ENCODE results near the gene EGLN3. TPM values are rescaled to one million over a fixed set of nuclear protein-coding genes. Genes with fewer than 3 reads are reported as not detected.
"Not testable (repeated sequence)": the region's sequence is repeated elsewhere in the genome, so short reads cannot be mapped to it uniquely, and the experiment has no call there.

The EGLN3 gene
- total and polyA plus RNA-seq, 3 donors from 2014 or later = 2.9 to 3.4 (median 3.0) TPM

DNA sequence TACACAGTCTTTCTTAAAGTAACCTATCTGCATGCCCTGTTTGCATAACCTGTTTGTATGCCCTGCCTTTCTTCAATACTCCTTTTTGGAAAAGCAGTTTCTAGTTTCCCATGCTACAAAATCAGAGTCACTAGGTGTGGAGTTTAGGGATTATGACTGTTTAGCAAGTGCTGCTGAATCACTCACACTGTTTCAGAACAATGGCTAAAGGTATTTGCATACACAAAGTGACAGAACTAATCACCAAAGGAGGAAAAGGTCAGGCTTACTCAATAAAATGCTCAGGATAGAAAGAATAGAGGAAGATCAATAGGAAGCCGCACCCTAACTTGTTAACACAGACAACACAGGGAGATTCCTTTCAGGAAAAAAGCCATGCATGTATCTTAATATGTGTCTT lies 19.4 kb downstream of the EGLN3 start:
- no peak overlapping the region for H3K27ac ChIP-seq
- no peaks in the 10 kb centered on the region for H3K9me3 ChIP-seq
- H3K4me1 ChIP-seq = no peaks in the 10 kb centered on the region
- 94 to 95% methylated on average over 1 of the region's 1 CpG for WGBS, 2 donors
- no peak overlapping the region for H3K4me3 ChIP-seq
- no peaks in the 10 kb centered on the region for H3K27me3 ChIP-seq
- intact Hi-C loops (cut with DNase I; ENCODE audit: low total_unique reads) = no loop called here
- no peaks in the 10 kb centered on the region for H3K36me3 ChIP-seq (ENCODE audit: low read depth, missing control alignments)
- no peak for DNase-seq
- no peak for TF ChIP-seq POLR2A (IDR thresholded peaks at IDR 0.05)
- TF ChIP-seq, protein P1, sequence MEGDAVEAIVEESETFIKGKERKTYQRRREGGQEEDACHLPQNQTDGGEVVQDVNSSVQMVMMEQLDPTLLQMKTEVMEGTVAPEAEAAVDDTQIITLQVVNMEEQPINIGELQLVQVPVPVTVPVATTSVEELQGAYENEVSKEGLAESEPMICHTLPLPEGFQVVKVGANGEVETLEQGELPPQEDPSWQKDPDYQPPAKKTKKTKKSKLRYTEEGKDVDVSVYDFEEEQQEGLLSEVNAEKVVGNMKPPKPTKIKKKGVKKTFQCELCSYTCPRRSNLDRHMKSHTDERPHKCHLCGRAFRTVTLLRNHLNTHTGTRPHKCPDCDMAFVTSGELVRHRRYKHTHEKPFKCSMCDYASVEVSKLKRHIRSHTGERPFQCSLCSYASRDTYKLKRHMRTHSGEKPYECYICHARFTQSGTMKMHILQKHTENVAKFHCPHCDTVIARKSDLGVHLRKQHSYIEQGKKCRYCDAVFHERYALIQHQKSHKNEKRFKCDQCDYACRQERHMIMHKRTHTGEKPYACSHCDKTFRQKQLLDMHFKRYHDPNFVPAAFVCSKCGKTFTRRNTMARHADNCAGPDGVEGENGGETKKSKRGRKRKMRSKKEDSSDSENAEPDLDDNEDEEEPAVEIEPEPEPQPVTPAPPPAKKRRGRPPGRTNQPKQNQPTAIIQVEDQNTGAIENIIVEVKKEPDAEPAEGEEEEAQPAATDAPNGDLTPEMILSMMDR (IDR thresholded peaks at IDR 0.05) = no peak

DNA sequence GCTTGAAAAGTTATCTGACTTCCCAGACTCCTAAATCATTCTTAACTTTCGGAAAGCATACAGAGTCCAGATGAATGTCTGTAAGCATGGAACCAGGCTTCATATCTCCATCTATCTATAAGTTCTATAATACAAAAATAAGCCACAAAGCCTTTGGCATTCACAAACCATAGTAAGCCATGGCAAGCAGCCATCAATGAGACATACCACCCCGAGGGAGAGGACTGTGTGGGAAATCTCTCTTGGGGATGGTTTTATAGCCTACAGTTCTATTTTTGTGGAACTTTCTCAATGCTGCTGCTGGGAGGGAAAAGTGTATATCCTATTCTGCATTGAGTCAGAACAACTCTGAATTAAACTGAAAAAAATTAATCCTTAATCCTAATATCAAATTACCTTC lies 20.4 kb downstream of the EGLN3 start:
- no peak for DNase-seq
- Histone ChIP-seq H3K4me1 (no peaks in the 10 kb centered on the region), H3K4me3 (no peak overlapping the region), H3K27ac (no peak overlapping the region), H3K9me3 (no peaks in the 10 kb centered on the region), H3K27me3 (no peaks in the 10 kb centered on the region), H3K36me3 (ENCODE audit: low read depth, missing control alignments) (no peaks in the 10 kb centered on the region)
- TF ChIP-seq, protein P1 (IDR thresholded peaks at IDR 0.05) = no peak
- TF ChIP-seq POLR2A (IDR thresholded peaks at IDR 0.05) = no peak
- intact Hi-C loops (cut with DNase I; ENCODE audit: low total_unique reads) = no loop called here
- WGBS, 2 donors = 78 to 79% methylated on average over 2 of the region's 2 CpGs

DNA sequence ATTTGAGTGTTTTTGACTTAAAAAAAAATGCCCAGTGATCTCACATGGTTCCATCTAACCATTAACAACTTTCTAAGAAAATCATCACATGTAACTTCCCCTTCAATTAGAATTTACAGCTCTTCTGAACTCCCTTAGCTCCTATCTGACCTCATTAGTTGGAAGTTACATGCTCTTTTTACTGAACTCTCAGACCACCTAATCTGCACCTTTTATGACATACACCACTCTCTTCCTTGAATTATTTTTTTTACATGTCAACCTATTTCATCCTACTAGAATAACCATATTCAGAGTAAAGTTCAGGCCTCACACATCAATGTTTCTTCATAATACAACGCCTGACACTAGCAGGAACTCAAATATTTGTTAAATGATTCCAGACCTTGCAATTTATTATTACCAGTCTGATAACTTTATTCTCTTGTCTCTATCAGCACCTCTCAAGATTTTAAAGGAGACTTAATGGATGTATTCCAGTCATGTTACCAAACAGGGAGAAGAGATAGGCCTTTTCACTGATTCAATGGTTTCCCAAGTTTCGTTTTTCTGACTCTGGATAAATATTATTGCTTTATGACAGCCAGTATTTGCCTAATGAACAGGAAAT lies 21.0 kb downstream of the EGLN3 start:
- Histone ChIP-seq H3K27me3 (no peaks in the 10 kb centered on the region), H3K4me1 (no peaks in the 10 kb centered on the region), H3K9me3 (no peaks in the 10 kb centered on the region), H3K4me3 (no peak overlapping the region), H3K27ac (no peak overlapping the region), H3K36me3 (ENCODE audit: low read depth, missing control alignments) (no peaks in the 10 kb centered on the region)
- no peak for DNase-seq
- WGBS, 2 donors = 69 to 75% methylated on average over 2 of the region's 2 CpGs
- TF ChIP-seq, protein P1 (IDR thresholded peaks at IDR 0.05) = no peak
- TF ChIP-seq POLR2A (IDR thresholded peaks at IDR 0.05) = no peak
- intact Hi-C loops (cut with DNase I; ENCODE audit: low total_unique reads) = no loop called here

DNA sequence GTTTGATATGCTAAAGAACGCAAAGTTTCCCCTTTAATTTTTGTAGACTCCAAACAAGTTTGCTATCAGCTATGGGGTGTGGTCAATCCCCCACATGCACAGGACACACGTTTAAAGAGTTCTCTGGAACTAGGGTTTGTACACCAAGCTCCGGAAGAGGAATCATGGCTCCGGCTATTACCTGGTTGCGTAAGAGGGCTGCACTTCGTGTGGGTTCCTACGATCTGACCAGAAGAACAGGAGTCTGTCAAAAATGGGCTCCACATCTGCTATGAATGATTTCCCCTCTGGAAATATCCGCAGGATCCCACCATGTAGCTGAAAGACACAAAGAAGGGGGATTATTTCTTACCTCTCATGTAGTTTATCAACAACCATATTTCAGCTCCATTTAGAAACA lies 22.0 kb downstream of the EGLN3 start:
- Histone ChIP-seq H3K4me1 (no peaks in the 10 kb centered on the region), H3K36me3 (ENCODE audit: low read depth, missing control alignments) (no peaks in the 10 kb centered on the region), H3K27ac (no peak overlapping the region), H3K4me3 (no peak overlapping the region), H3K27me3 (no peaks in the 10 kb centered on the region), H3K9me3 (no peaks in the 10 kb centered on the region)
- intact Hi-C loops (cut with DNase I; ENCODE audit: low total_unique reads) = no loop called here
- DNase-seq = no peak
- 77 to 84% methylated on average over 8 of the region's 8 CpGs for WGBS, 2 donors
- TF ChIP-seq, protein P1 (IDR thresholded peaks at IDR 0.05) = no peak
- no peak for TF ChIP-seq POLR2A (IDR thresholded peaks at IDR 0.05)

DNA sequence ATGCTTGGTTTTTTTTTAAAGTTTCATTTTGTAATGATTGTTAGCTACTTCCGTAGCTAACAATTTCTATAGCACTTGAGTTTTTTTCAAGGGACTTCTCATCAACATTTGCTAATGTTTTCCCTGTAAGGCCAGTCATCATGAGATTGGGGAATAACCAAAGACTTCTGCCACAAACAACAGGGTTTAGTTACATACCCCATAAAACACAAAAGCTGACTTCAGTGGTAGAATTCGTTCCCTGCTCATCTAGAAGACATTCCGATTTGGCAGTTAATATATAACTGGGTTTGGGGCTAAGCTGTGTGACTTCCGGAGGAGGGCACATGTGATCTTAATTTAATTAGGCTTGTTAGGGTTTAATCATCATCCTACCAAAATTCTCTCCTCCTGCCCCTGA lies 22.9 kb downstream of the EGLN3 start:
- Histone ChIP-seq H3K27me3 (no peaks in the 10 kb centered on the region), H3K4me3 (no peak overlapping the region), H3K9me3 (no peaks in the 10 kb centered on the region), H3K36me3 (ENCODE audit: low read depth, missing control alignments) (no peaks in the 10 kb centered on the region), H3K4me1 (no peaks in the 10 kb centered on the region), H3K27ac (no peak overlapping the region)
- no peak for TF ChIP-seq POLR2A (IDR thresholded peaks at IDR 0.05)
- TF ChIP-seq, protein P1 (IDR thresholded peaks at IDR 0.05) = no peak
- WGBS, 2 donors = 88 to 93% methylated on average over 4 of the region's 4 CpGs
- intact Hi-C loops (cut with DNase I; ENCODE audit: low total_unique reads) = no loop called here
- no peak for DNase-seq

DNA sequence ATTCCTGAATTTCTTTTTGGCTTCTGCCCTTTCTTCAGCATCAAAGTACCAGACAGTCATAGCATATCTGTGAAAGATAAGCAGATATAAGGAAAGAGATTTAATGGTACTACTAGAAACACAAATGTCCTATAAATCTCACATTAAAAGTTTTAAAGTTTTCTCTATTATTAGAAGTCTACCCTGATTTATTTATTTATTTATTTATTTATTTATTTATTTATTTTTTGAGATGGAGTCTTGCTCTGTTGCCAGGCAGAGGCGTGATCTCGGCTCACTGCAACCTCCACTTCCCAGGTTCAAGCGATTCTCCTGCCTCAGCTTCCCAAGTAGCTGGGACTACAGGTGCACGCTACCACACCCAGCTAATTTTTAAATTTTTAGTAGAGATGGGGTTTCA lies 23.9 kb downstream of the EGLN3 start:
- intact Hi-C loops (cut with DNase I; ENCODE audit: low total_unique reads); H3K27ac ChIP-seq; H3K27me3 ChIP-seq; DNase-seq; H3K36me3 ChIP-seq (ENCODE audit: low read depth, missing control alignments); H3K4me1 ChIP-seq; H3K9me3 ChIP-seq; H3K4me3 ChIP-seq: not testable (repeated sequence)
- WGBS, 2 donors = 75 to 96% methylated on average over 4 of the region's 4 CpGs
